Neural progenitor cell (in vitro differentiated cells): ENCODE measurements around the gene ARHGAP19.

Experiments used
- EZH2 ChIP-seq: fragments of 200-600 bp; sonication (generic); IDR thresholded peaks from 2 replicates; pipeline ENCODE4 v1.6.1; 2017; ENCODE audit warnings: antibody characterized with exemption, mild to moderate bottlenecking, moderate library complexity
- TF ChIP-seq, protein P1 (sequence below): fragments of 200-600 bp; sonication (generic); IDR thresholded peaks from 2 replicates; pipeline ENCODE4 v1.5.1; 2017; ENCODE audit warnings: antibody characterized with exemption, mild to moderate bottlenecking

DNA sequence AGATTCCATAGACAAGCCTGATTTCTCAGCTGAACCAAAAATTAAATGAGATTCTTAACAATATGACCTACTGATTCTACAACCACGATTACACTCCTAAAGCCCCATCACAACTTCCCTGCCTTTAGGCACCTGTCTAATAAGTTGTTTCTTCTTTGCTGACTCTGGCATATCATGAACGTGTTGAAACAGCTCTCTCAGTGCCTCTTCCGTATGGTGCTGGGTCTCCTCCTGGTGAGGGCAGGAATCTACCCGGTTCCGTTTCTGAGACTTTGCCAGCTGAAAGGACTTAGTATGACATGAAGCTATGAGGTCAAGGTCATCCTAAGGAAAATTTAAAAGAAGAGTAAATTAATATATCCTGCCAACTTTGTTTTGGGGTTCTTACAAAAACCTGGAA lies 48.6 kb downstream of the ARHGAP19 start:
- TF ChIP-seq, protein P1, sequence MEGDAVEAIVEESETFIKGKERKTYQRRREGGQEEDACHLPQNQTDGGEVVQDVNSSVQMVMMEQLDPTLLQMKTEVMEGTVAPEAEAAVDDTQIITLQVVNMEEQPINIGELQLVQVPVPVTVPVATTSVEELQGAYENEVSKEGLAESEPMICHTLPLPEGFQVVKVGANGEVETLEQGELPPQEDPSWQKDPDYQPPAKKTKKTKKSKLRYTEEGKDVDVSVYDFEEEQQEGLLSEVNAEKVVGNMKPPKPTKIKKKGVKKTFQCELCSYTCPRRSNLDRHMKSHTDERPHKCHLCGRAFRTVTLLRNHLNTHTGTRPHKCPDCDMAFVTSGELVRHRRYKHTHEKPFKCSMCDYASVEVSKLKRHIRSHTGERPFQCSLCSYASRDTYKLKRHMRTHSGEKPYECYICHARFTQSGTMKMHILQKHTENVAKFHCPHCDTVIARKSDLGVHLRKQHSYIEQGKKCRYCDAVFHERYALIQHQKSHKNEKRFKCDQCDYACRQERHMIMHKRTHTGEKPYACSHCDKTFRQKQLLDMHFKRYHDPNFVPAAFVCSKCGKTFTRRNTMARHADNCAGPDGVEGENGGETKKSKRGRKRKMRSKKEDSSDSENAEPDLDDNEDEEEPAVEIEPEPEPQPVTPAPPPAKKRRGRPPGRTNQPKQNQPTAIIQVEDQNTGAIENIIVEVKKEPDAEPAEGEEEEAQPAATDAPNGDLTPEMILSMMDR, result no peak
- no peak for TF ChIP-seq EZH2
